HG02571 (cell line): ENCODE measurements around the gene NEDD9.
A peak's percentile ranks its signal among the peaks of the same experiment; 100 is the strongest.

Source experiments
- ATAC-seq: cut with Tn5 transposase; IDR thresholded peaks from one replicate; pipeline ENCODE4 v1.9.1; 2021; ENCODE audit warnings: mild to moderate bottlenecking, moderate library complexity; ENCODE audit not compliant: unreplicated experiment

Gene NEDD9

DNA sequence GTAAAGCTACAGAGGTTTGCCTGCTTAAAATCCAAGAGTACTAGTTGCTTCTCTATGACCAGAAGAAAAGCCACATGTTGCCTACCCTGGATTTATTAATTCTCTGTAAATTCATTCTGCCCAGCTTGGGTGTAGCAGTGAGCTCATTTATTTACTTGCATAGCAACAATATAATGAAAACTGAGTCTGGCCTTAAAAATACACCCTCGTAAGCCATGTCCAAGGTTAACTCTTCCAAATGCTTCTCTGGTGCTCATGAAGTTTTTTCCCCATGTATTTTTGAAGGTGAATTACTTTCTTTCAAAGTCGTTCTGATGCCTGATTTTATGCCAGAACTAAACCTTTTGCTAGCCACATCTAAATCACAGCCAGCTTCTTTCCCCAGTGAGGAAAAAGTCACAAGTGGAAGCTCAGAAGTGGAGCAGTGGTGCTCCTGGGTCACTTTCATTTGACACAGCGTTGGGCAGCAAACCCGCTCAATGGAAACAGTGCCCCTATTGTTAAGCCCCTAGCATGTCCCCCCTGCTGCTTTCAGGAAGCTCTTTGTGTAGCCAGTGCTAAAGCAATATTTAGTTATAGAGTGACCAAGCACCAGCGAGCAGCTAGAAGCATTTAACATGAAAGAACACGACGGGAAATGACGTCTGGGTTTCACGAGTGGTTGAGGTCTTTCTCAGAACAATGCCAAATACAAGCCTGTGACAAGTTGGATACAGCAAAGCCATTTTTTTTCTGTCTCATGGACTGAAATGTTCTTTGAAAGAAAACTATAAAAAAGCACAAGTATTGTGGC is 29.8 kb downstream of the NEDD9 start:
- no peak for ATAC-seq

DNA sequence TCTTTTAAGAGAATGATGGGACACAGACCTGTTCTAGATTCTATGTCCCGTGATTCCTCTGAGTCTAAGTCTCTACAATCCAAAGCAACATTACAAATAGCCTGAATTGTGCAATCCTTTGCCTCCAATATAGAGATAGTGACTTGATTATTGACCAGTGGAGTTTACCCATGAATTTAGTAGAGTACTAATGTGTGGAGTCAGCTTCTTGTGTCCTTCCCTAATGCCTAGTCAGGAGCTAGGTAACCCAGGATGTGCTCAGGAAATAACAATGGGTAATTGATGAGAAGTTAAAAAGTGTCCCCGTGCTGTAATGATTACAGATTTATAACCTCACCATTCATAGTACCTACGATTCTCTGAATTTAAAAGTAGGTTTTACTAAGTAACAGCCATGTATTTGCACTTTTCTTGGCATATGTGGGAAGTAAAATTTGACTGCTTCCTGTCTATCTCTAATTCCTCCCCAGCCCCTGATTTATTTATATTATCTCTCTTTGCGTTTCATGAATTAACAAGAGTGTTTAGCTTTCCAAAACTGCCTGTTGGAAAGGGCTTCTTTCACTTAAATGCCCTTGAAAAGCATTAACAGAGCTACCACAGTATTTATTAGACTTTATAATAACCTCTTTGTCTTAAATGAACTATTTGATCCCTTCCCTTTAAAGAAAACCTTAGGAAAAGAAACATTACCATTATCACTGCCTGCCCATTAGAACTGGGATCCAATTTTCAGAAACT is 30.5 kb downstream of the NEDD9 start:
- no peak for ATAC-seq

DNA sequence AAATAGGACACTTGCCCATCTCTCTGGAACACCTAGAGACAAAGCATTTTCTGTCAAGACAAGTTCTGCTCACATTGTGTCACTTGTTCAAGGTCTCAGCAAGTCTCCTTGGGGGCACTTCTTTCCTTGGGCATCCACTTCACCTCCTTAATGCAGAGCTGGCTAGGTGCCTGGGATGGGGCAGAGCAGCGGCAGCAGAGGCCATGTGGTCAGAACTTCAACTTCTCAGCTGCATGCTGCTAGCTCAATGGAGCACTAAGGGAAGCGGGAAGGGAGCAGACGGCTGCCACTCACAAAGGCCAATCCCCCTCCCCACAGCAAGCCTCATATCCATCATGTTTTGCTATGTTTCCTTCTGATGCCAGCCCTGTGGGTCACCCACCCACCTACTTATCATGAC is 31.5 kb downstream of the NEDD9 start:
- ATAC-seq = no peak

DNA sequence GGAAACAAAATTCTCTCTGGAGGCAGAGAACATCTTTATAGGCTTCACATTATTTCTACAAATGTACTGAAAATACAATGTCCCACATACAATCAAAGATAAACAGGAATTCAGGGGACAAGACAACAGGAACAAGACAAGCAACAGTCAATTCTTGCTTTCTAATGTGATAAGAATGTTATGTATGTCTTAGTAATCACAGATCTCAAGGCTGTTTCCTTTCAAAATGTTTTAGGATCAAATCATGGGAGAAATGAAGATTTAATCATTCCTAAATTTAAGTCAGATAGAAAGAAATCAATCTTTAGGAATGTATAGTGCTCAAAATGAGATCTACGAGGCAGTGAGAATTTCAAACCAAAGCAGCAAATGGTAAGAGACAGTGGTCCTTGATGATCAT is 32.1 kb downstream of the NEDD9 start:
- ATAC-seq = no peak

DNA sequence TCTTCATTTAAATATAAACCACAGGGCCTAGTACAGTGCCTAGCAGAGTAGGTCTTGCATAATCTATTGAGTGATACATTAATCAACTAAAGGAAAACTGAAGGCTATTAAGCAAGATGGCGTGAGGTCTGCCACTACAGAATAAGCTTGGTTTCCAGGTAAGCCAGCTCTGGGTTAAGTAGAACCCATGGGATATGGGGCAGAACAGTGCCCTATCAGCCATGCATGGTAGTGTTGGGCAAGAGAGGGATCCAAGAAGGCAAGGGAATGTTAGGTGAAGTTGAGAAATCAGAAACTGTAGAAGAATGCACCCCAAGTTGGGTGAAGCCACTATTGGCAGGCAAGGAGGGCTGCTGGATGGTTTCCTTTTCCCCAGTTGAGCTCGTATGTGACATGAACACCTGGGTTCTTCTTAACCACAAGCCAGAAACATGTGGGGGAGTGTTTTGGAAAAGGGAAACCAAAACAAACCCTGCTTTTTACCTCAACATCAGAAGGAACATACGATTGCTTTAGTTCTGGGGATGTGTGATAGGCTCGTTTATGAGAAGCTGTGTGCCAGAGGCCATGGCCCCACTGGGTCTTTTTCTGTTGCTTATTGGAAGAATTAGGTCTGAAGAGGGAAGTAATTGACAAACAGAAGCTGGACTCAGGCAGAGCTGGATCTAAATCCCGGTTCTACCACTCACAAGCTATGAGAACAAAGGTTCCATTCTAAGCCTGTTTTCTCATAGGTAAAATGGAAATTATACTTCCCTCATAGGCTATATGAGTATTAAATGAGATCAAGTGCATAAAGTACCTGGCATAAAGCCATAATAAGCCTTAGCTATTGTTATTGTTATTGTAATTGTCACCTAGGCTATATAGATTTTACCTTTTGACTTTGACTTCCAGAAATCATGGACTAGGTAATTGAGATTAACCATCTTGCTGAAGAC is 33.5 kb downstream of the NEDD9 start:
- peak; percentile 60 for ATAC-seq

DNA sequence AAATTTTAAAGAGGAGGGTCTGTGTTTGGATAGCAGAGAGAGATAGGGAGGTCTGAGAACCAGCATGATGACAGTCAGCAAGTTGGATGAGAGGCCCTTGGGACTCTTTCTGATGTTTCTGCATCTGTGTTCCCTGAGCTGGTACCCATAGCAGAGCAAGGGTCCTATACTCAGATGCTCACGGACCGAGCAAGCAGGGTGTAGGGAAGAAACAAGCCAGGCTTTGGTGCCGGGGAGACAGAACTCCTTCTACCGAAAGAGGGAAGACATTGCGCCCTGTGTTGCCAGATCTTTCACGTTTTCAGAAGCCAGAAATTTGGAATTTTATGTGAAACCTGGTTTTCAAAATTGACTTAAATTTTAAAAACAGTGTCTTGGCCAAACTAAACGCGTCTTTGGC is 34.6 kb downstream of the NEDD9 start:
- ATAC-seq = no peak

DNA sequence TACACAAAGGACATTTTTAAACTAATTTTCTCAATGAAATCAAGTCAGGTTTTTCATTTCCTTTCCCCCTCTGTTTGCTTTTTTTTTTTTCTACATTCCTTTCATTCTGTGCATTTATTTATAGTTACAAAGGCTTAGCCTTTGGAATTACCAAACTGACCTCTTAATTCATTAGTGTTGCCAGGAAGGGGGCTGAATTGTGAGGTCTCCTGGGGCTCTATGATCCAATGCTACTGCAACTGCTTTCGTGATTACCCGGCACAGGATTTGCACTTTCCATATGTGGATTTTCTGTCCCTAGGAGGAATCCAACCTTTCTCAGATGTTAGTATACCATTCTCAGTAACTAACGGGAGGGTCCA is 35.3 kb downstream of the NEDD9 start:
- ATAC-seq = no peak

DNA sequence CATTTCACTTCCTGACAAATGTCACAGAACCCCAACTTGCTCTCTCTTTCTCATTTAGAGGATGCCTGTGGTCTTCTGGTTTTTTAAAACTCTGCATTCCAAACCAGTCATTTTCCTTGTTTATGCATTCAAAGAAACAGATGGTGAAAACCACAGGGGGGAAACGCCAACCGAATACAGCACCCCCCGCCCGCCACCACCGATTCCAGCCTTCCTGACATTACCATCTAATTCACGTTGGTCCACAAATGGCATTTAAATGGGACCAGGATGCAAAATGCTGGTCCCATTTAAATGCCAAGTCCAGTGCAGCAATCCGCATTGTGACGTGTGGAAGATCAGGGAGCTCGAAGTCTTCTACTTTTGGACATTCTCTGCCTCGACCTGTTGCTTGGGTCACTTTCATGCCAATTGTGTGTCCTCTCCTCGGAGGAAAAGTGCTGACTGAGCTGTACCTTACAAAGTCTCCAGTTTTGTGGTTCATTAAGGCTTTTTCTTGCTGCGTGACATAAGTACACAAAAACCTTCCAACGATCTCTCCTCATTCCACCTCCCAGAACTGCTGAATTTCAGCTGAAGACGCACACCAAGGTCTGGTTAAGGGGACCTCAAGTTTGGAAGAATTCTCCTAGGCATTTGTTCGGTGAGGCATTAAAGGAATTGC is 35.8 kb downstream of the NEDD9 start:
- ATAC-seq = no peak

DNA sequence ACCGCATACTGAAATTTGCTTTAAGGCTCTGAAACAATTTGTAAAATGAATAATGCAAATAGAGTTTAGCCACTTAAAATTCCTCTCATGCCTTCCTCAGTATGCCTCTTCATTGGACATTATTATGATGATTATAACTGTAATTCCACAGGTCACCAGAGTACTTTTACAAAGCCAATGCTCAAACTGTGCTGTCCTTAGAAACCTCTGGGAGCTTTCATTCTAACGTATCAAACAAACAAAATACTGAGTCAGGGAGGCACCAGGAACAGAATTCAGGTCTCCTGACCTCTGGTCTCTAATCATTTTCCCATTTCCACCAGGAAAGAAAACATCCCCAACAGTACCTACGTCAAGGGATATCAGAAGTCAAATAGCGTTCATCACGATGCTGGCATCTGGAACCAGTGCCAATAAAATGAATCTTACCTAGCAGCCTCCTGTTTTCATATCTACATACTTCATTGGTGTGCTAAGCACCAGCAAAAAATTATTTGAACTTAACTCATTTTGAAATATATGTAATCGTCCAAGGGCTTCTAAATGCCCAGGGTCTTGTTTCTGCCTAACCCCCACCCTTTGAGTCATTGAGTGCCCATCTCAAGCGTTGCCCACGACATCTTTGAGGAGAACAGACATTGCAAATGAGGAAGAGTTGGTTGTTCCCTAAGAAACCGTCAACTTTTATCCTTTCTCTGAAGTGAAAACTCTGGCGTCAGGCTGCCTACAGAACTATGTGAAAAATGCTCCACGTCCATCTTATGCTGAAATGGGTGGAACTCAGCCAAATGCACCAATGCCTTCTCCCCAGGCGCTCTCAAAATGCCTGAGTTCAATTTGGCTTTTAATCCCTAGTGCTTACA is 37.9 kb downstream of the NEDD9 start:
- no peak for ATAC-seq

DNA sequence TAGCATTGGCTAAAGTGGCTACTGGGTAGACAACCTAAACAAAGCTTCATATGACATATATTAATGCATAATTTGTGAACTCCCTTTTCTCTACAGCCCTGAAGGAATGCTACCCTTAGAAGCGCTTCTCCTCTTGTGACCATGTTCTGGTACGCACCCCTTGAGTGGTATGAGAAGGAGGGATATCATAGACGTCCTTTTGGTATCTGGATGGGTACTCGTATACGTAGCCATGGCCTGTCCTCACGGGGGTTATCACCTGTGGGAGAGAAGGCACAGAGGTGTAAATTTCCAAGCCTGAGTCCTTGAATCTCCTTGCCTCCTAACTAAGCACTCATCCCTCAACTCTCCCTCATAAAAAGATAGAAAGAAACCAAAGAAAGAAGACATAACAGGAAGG is 39.0 kb downstream of the NEDD9 start:
- ATAC-seq = no peak

DNA sequence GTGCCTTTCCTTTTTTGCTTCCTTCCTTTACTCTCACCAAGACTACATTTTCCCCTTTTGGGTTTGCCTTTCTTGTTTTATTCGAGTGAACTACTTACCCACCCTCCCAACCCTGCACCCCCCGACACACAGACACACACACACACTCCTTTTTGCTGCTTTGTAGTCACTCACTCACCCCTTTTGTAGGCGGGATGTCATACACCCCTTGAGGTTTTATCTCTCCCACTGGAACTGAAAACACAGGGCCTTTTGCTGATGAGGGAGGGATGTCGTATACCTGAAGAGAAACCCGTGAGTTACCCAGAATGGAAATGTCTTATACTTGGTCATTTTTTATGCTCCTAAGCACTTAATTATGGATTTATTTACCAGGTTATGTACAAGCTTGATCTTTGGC is 40.3 kb downstream of the NEDD9 start:
- ATAC-seq = no peak

DNA sequence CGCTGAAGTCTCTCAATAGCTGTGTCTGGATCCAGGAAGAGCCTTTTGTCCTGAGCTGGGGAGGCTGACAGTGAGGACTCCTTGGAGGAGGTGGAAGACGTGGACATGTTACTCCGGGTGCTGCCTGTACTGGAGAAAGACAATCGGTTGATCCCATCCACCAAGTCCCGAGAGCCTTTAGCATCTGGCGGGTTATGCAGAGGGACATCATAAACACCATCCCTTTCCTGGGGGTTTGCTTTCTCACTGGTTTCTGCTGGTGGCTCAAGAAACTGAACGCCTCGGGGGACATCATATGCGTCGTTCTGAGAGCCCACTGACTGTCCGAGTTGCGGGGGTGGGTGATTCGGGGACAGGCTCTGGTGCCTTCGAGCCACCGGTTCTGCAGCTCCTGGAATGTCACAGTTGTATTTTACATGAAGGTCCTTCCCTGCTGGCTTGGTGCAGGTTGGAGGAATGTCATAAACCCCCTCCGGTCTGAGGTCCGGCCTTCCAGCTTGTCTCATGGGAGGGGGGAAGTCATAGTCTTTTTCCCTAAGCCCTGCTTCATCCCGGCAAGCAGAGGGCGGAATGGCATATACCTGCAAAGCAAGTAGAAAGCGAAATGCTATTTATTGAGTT is 41.7 kb downstream of the NEDD9 start:
- no peak for ATAC-seq

DNA sequence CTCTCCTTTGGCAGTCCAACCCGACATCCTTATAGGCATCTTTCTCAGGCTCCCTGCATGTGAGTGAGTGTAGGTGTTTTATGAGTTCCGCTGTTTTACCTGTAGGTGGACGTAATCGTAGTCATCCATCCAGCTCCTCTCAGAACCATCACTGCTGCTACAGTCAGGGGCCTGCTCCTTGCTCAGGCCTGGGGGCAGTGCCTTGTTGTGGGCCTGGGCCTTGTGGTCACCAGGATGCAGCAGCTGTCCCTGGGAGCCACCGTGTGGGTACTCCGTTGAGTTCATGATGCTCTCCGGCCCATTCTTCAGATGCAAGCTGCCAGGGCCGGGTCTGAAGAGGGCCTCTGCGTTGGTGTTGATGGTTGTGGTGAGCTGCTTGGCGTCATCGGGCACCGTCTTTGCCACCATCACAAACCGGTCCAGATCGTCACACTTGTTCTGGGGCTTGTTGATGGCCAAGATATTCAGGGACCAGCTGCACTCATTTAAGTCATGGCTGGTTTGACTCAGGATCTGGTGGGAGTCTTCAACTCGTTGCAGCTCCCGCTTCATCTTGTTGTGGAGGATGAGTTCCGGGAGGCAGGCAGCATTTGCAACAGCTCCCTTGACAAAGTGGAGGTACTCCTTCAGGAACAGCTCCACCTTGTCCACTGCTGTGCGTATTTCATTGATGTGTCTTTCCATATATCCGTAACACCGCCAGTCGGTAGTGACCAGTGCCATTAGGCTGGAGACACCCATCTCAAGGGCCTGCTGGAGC is 42.4 kb downstream of the NEDD9 start:
- ATAC-seq = no peak

DNA sequence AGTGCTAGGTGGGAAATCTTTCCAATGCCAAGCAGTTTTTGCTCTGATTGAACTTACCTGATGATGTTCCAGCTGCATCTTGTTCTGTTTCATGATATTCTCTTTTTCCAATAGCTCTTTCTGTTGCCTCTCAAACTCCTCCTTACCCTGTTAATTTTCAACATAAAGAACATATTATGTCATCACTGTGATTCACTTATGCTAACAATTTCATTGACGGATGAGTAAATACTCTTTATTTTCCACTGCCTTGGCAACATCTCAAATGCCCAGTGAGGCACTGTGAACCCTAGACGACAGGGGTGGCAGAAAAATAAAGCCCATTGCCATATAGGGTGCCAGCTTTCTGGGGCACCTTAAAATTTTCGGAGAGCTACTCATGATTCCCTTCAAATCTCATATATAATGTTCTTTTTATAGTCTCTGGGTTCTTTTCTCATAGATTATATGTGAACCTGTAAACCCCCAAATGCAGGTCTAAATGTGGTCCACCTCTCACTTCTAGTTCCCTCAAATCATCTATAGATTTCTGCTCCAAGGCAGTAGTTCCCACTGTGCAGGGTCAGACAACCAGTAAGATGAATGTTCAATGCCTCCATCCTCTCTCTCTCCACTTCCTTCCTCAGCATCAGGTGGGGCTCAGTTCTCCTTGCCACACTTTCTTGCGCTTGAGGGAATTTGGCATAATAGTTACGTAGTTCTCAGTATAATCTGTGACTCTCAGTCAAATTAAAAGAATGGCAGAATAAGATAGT is 44.1 kb downstream of the NEDD9 start:
- ATAC-seq = no peak

DNA sequence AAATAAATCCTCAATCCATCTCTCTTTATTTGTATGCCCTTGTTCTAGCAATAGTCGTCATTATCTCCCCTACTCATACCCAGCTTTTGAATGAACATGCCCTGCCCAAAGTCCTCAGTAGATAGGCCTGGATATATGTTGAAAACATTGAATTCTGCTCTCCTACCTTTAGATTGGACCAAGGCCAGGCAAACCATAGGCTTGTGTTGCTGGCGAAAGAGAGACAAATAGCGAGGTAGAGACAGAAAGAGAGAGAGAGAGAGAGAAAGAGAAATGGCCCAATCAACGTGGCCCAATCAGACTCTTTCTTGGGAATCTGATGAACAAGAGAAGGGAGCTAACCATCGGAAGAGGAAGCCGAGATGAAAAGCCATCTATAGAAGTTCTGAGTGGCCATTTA is 45.2 kb downstream of the NEDD9 start:
- no peak for ATAC-seq

DNA sequence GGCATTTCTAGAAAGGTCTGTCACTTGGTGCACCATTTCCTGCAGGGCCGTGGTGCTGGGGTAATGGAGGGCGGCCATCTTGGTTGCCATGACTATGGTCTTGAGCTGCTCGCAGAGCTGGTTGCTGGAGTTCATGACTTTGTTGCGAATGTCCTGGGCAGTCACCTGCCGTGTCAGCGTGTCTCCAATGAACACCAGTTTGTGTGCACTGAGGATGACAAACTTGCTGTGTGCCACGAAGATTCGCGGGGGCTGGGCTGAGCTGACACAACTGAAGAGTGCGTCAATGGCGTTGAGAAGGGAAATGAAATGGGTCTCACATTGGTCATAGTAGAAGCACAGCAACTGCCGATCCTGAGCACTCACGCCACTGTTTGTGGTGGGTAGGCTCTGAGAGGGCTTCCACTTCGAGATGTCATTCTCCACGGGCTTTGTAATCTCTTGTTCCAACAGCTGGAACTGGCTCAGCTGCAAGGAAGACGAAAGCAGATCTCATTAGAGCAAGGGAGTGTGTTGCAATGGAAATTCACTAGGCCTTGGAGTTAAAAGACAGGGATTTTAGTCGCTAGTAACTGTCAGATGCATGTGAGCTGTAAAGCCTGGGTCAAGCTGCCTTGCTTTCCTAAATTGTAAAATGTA is 47.1 kb downstream of the NEDD9 start:
- no peak for ATAC-seq

DNA sequence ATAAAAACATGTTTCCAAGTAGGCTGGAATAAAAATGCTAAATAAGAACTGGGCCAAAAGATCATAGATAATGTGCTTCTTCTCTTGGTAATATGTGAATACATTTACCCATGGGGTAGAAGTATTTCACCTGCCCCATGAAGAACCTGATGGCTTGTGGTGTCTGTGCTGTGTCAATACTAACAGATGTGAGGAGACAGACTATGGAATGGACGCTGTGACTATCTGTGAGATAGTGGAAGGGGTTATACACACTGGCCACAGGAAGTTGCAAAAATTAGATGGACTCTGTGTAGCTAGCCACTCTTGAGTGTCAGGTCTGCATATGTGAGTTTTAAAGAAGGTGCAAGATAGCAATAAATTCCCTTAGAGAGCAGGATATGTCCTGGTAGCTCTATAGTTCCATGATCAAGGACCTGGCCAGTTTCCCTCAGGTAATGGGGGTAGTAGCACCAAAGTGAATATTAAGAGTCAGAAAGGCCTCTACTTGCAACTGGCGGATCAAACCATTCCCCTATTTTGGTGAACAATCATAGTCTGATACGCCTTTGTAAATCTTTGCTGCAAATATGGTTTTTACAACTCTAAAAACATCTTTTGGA is 48.6 kb downstream of the NEDD9 start:
- ATAC-seq = no peak
